HG03469 (cell line): ENCODE data around the gene ARHGEF4.

Experiments
- ATAC-seq: cut with Tn5 transposase; IDR thresholded peaks from one replicate; pipeline ENCODE4 v1.9.1; 2021; ENCODE audit warnings: mild to moderate bottlenecking, moderate library complexity, moderate number of reproducible peaks; ENCODE audit not compliant: unreplicated experiment

The ARHGEF4 gene

DNA sequence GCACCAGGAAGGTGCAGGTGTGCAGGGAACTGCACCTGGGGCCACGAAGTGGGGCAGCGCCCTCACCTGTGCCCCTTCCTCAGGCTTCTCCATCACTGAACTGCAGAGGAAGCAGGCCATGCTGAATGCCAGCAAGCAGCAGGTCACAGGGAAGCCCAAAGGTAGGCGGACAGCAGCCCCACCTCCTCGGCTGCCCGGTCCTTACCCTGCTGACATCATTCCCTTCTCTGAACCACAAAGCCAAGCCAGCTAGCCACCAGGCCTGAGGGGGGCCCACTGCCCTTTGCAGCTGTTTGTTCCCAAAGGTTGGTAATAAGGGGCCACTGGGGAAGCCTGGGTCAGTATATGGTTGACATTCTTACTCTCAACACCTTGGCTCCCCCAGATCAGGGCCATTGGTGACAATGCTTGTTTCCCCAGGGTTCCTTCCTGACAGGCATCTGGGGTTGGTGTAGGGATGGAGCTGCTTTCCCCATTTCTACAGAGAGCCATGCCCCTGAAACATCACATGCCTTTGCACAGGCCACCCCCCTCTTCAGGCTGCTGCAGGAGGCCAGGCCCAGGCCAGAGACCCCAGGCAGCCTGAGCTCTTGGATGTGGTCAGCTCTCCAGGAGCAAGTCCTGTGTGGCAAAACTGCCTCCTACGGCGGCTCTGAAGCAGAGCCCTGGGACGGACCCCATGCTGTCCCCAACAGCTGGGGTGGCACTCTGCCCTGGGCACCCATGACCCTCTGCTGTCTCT is 208.7 kb downstream of the ARHGEF4 start:
- ATAC-seq = no peak

DNA sequence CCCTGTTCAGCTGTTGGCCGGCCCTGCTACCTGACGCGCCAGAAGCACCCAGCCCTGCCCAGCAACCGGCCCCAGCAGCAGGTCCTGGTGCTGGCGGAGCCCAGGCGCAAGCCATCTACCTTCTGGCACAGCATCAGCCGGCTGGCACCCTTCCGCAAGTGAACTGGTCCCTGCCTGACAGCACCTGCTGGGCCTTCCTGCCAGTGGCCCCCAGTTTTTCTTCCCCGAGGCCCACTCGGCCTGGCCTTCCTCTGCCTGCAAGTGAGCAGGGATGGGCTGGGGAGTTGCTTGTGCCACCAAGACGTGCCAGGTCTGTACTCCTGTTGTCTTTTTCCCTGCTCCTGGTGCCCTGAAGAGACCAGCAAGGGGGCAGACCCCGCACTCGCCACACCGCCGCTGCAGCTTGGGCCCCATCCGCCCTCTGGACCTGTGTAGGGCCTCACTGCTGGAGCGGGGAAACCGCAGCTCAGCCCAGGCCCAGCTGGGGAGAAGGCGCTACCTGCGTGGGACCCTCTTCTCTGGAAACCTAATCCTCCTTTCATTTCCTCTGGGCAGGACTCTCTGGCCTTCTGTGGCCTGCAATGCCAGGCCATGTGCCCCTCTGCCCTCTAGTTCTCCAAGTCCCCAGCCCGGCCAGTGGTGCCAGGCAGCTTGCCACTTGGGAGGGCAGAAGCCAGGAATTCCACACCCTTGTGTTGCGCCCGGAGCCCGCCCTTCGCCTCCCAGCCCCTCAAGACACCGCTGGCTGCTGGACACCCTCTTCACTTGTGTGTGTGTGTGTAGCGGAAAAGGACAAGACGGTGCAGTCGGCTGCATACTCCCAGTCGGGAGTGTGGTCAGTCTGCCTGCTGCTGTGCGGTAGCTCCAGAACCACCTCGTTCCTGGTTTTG is 209.6 kb downstream of the ARHGEF4 start:
- ATAC-seq = no peak

DNA sequence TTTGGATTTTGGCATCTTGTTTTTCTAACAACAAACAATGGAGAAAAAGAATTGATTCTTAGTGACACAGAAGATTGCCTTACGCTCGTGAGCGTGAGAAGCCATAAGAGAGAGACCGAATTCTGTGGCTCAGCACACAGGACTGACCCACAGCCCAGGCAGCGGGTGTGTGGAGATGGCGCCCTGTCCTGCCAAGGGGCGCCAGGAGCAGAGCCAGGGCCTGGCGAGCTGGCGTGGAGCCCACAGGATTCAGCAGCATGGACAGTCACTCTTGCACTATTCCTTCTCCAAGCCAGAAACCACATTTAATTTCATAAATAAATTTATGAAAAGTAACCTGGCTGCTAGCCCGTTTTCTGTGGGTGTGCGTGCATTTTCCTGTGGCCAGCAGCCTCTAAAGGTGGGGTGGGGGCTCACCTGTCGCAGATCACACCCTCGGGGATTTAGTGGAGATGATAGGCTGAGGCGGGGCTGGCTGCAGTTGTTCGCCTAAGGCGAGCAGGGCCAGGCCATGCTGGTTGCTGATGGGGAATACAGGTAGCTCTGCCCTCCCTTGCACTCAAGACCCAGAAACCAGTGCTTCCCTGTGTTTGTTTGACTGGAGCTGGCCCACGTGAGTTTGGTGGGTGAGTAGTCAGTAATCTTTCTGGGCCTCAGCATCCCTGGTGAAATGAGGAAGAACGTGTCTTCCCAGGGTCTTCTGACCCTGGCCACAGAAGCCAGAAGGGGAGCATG is 210.4 kb downstream of the ARHGEF4 start:
- no peak for ATAC-seq

DNA sequence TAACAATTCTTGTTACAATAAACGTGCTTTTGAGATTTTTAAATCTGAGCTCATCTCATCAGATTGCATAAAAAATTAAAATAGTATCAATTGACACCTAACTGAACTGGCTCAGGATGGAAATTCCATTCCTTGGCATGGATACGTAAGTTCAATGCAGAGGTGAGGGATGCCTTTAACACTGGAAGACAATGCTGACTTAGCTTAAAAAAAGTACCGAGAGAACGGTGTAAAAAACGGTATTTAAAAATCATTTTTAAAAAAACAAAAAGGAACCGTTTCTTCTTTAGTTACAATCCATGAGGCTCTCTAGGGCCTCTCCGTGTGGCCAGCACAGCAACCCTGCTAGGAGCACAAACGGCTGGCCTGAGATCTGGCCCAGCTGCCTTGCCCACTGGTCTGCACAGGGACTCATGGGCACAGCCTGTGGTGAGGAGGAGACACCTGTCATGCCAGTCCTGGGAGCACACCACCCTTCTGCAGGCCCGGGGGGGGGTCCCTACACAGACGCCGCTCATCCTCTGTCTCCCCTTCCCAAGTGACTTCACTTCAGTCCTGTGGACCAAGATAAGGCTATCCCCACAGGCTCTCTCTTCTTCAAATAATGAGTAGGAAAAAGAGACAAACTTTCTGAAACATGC is 211.3 kb downstream of the ARHGEF4 start:
- no peak for ATAC-seq

DNA sequence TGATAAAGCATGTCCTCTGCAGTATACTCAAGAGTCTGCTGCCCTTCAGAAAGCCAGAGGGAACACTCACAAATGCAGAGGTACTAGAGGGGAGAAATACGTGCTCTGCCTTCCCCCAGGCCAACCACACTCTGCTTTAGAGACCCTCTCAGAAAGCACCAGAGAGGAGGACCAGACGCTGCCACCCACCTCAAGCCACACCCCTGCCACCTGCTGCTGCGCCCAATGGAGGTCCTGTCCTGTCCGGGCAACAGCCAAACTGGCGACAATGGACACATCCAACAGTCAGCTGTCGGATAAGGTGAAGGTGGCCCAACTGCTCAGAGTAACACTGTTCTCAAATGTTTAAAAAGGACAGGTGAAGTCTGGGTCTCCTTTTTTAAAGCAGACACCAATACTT is 211.9 kb downstream of the ARHGEF4 start:
- ATAC-seq = no peak

DNA sequence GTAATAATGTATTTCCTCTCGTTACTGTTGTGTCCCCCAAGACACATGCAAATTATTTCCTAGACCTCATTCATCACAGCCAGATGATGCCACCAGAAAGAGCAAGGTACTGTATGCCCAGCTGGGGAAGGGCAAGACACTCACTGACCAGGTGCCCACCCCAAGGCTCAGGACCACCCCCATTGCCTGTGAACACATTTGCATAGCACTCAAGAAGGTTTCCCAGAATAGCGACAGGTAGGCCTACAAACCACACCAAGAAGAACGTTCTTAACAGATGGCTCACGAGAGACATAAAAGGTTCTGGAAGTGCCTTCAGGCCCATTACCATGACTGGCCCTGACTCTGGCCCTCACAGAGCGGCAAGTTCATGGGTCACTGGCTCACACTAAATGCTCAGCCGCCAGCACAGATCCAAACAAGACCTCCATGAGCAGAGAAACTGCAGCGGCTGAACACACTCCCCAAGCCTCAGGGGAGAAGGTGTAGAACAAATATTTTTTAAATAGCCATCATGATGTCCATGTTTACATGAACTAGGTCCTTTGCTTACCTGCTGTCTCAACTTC is 212.5 kb downstream of the ARHGEF4 start:
- ATAC-seq = no peak

DNA sequence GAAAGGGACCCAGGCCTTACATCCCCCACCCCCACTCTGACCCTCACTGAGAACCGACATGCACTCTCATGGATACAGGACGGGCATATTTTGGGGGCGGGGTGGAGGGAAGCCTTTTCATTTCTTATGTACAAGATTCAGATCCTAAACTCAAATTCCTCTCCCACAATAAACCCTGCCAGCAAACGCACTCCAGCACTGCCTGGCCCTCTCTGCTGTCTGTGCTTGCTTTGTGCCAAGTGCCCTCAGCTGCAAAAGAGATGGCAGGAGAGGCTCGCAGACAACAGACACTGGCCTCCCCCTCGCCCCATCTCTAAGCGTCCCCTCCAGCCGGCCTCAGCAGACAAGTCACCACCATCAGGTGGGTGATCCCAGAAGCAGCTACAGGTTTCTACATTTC is 214.2 kb downstream of the ARHGEF4 start:
- no peak for ATAC-seq

DNA sequence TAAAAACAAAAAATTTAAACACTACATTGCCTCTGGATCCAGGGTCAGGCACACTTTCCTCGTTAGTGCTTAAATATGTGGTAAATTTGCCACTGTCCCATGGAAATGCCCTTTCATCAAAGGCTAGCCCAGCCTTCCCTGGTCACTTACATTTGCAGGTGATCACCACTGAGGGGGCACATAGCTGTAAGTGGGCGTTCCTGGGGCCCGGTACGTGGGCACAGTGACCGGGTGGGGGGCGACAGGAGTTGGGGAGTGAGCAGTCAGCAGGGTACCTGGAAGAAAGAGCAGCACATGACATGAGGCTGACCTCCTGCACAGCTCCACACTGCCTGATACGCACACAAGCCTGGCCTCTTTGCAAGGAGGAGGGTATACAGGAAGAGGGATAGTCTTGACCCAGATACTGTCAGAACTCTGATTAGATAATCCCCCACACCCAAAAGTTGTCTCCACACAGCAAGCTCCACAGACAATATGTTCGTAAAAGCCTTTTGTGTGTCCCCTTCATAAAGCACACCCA is 216.1 kb downstream of the ARHGEF4 start:
- ATAC-seq = no peak

DNA sequence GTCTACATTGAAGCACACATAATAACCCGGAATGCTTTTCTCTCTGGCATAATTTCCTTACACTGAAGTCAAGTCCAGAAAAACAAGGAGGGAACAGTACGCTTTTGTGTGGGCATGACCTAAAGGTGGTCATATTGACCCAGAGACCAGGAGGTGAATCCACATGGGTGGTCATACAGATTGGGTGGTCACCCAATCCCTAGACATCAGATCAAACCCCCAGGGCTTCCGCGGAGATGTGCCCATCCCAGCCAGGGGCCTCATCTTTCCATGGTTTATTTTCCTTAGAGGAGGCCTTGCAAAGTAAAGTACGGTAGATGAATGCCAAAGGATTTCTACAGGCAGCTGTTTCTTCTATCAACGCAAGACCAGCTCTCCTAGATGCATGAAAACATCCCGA is 217.8 kb downstream of the ARHGEF4 start:
- no peak for ATAC-seq

DNA sequence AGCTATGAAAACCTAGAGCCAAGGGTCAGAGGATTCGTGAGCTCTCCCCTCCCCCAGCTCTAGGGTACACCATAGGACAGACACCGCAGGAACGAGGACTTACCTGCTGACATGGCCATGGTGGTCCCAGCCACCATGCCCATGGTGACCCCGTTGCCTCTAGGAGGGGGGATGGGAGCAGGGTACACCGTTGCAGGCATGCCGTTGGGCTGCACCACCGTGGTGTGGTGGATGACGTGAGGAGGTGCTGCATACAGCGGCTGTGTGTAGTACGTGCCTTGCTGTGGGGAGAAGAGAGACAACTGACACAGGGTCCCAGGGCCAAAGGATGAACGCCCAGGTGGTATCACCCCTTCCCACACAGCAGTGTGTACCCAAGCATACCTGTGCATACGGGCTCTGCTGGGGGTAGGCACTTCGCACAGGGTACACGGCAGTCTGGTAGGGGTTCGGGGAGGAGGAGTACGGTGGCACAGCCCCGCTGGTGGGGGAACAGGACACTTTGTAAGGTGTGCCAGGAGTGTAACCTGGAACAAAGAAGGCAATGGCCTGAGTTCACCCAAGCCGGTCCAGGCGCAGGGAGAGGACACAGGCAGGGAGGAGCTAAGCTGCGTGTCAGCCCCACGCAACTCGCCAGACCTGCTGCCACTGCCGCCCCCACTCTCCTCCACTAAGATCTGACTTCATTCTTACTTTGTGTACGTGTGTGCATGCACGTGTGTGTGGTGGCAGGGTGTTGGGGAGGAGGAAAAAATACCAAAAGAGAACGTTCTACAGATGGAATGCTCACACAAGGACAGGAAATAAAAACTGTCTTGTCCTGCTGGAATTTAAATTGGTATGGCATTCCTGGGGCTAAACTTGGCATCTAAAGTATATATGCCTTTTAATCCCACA is 218.7 kb downstream of the ARHGEF4 start:
- no peak for ATAC-seq

DNA sequence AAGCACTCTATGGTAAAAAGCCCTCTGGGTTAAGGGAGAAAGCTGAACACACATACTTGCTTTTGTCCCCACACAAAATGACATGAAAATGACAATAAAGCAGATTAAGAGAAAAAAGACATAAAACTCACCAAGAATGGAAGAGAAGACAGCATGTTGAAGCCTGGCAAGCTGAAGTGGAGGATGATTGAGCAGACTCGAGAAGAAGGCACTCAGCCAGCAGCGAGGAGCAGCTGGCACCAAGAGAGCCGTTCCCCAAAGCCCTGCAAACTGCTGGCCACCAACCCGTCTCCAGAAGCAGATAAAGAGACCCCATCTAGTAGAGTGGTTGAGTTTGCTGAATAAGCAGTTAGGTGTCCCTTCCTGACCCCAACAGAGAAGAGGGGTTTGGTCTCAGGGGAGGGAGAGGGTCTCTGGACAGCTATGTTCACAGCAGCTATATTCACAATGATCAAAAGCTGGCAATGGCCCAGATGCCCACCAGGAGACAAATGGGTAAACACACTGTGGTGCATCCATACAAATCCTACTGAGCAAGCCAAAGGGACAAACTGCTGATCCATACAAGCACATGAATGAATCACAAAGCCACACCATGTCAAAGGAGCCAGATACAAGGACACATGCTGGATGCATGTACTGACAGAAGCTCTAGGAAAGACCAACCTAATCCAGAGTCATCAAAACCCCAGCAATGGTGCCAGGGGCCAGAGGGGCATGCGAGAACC is 219.7 kb downstream of the ARHGEF4 start:
- no peak for ATAC-seq

DNA sequence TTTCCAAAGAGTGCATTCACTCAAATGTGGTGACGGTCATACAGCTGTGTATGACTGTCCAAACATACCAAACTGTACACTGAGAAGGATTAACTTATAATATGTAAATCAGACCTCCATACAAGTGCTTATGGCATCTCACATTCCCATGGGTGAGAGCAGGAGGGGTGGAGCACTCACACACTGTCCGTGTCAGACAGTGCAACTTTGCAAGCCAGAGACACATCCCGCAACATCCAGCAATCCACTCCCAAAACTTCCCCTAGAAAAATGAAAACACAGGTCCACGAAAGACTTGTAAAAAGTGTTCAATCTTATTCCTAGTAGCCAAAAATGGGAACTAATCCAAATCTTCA is 220.2 kb downstream of the ARHGEF4 start:
- no peak for ATAC-seq

DNA sequence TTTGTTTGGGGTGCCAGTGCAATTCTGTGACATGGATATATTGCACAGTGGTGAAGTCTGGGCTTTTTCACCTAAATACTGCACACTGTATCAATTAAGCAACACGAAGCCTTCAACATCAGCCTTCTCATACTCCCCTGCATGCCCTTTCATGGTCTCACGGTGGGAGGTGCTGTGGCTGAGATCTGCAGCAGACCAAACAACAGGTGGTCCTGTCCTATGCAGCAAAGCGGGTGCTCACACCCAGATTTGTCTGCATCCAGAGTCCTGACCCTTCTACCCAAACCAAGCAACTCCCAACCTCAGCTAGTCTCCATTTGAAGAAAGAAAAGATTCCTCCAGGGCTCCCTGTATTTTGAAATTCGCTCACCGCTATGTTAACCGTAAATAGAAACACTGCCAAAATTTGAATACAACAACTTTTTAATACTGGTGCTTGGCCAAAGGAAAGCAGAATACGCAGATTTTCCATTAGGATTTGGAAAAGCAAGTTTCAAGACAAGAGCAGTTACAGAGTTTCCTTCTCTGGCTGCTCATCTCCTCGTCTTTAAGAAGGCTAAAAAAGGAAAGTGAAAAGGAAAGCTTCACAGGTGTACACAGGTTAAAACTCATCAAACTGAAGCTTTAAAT is 221.6 kb downstream of the ARHGEF4 start:
- no peak for ATAC-seq

DNA sequence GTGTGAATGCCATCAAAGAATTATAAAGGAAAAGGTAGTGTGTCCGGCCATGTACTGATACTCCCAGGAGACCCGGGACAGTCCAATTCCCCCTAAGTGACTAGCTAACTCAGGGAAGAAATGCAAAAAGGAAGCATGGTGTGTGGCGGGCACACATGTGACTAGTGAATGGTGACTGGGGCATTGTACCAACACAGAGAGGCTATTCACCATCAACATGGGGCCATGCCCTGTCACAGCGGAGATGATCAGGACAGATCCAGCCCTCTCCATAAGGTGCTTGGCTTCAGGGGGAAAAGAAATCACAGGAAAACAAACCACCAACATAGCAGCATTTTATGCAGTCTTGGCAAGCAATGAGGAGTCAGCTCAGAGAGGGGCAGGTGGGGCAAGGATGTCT is 222.2 kb downstream of the ARHGEF4 start:
- ATAC-seq = no peak

DNA sequence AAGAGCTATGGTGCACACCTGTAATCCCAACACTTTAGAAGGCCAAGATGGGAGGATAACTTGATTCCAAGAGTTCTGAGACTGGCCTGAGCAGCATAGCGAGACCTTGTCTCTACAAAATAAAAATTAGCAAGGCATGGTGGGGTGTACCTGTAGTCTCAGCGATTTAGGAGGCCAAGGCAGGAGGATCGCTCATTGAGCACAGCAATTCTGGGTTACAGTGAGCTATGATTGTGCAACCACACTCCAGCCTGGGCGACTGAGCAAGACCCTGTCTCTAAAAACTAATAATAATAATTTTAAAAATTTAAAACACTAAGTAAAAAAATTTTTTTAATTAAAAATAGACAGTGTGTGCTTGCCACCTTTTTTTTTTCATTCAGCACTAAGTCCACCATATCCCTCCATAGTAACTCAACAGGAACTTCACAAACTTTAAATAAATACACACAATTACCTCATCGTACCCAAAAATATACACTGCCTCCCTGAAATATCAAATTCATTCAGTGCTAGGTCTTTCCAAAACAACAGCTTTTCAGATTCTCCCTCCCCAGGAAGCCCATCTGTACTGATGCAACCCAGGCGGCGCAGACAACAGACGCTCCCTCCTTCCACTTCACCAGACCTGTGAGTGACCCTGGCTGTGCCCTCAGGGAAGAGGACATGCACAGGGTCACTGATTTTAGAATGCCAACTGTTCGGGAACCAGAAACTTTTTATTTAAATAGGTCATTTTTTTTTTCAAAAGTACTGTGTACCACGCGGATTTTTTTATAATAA is 227.0 kb downstream of the ARHGEF4 start:
- no peak for ATAC-seq

DNA sequence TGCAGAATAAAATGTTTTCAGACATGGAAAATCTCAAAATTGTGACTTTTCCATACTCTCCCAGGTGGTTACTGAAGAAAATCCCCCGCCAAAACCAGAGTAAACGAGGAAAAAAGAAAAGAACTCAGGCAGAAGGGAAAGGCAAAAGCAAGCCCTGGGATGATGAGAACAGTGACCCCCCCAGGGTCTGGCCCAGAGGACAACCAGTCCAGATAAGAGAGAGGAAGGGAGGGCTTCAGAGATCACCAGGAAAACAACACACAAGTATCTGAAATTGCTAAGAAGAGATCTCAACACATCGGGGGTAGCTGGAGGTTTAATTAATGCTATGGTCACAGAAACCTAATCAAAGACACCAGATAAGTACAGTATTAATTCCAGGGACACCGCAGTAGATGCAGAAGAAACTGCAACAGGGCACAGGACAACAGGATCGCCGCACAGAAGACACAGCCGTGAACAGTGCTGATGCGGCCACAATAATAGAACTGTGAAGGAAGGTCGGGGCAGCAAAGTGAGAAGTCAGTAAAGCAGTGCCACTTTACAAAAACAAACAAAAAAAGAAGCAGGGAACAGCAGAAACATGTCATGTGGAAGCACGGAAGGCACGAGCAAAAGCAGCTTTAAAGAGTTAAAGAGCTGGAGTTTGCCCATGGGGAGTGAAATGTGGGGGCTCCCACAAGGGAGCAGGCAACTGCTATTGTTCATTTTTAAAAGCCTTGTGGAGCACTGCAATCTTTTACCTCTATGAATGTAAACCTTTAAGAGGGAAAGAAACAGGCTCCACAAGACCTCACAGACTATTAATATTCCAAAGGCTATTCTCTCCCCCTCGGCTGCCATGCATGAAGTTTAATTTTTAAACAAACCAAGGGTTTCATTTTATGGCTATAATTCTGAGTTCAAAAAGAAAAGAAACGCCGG is 228.1 kb downstream of the ARHGEF4 start:
- no peak for ATAC-seq
